HCT116 (cell line): ENCODE data around the gene DVL1. TPM values are rescaled to one million over a fixed set of nuclear protein-coding genes. Genes with fewer than 3 reads are reported as not detected.

ENCODE experiments used
- ATAC-seq: fragments of 200-7000 bp; cut with Tn5 transposase; 2 replicates; pipeline ENCODE4 v1.9.1; 2020; ENCODE audit warnings: mild to moderate bottlenecking, moderate library complexity
- BruUV-seq: library from RNA; stranded (reverse); fragments of 400-500 nt; replicated peaks from 2 replicates; lab custom pipeline; 2021; lab: Mats Ljungman, UMichigan
- CTCF ChIA-PET: fragments of 300-600 bp; sonication (Branson Sonifier 250); formaldehyde crosslinking; loops from one replicate; lab custom pipeline; 2021; ENCODE audit warnings: antibody characterized with exemption; lab: Charles Lee
- POLR2A ChIA-PET: fragments of 300-600, 350-600 bp; sonication (Branson Sonifier 250); formaldehyde crosslinking; loops from one replicate; lab custom pipeline; 2021; ENCODE audit warnings: antibody characterized with exemption; lab: Charles Lee
- RAD21 ChIA-PET, 2 experiments: fragments of 300-600 bp; sonication (Branson Sonifier 250); formaldehyde crosslinking; loops; one replicate each; lab custom pipeline; 2023; ENCODE audit warnings: low total read pairs in 2 of 2; ENCODE audit not compliant: uncharacterized antibody in 2 of 2, unreplicated experiment in 2 of 2, low non-redundant PET in 1 of 2; lab: Charles Lee
- DNase-seq: peaks from one replicate; pipeline ENCODE4 v3.0.0-alpha.2; 2010; ENCODE audit warnings: low read depth, low spot score
- H2AFZ ChIP-seq: fragments of 200-600 bp; shearing (Covaris generic), sonication (generic); 2 replicates; pipeline ENCODE4 v1.6.1; 2017; ENCODE audit warnings: low read depth, mixed run types, mixed read lengths, antibody characterized with exemption, low read length; ENCODE audit not compliant: poor library complexity, severe bottlenecking
- H3K27ac ChIP-seq: 2 replicates; pipeline ENCODE4 v1.5.1; 2012; ENCODE audit warnings: low read depth, low read length
- H3K27me3 ChIP-seq: fragments of 200-600 bp; sonication (generic); 2 replicates; pipeline ENCODE4 v1.6.1; 2016; ENCODE audit warnings: mixed run types, low read length, mixed read lengths; ENCODE audit not compliant: insufficient read depth
- H3K36me3 ChIP-seq, 2 experiments: fragments of 200-500 bp in 1 of 2; fragments of 200-600 bp in 1 of 2; sonication (Bioruptor generic) in 1 of 2; sonication (generic) in 1 of 2; 2 replicates each; pipeline versions ENCODE4 v1.5.1 to v1.6.1; 2014 to 2016; ENCODE audit warnings: low read length in 2 of 2, inconsistent platforms in 1 of 2, mixed read lengths in 1 of 2, mixed run types in 1 of 2; ENCODE audit not compliant: insufficient read depth in 2 of 2, control insufficient read depth in 1 of 2
- H3K4me1 ChIP-seq, 2 experiments: fragments of 200-600 bp in 1 of 2; sonication (generic) in 1 of 2; 2 replicates each; pipeline versions ENCODE4 v1.5.1 to v1.6.1; 2012 to 2017; ENCODE audit warnings: low read length in 2 of 2, inconsistent platforms in 1 of 2, mild to moderate bottlenecking in 1 of 2, mixed read lengths in 1 of 2, mixed run types in 1 of 2, moderate library complexity in 1 of 2; ENCODE audit not compliant: insufficient read depth in 2 of 2, control insufficient read depth in 1 of 2
- H3K4me2 ChIP-seq: fragments of 200-600 bp; sonication (generic); 2 replicates; pipeline ENCODE4 v1.6.1; 2017; ENCODE audit warnings: mixed run types, low read length, mixed read lengths
- H3K4me3 ChIP-seq, 2 experiments: fragments of 200-600 bp in 1 of 2; sonication (generic) in 1 of 2; replicated peaks in 1 of 2; 2 replicates each; pipeline ENCODE4 v1.5.1; 2011 to 2016; ENCODE audit warnings: low read length in 2 of 2, control low read depth in 1 of 2, low read depth in 1 of 2, mild to moderate bottlenecking in 1 of 2, mixed read lengths in 1 of 2, mixed run types in 1 of 2
- H3K79me2 ChIP-seq: fragments of 200-600 bp; sonication (generic); 2 replicates; pipeline ENCODE4 v1.6.1; 2017; ENCODE audit warnings: mild to moderate bottlenecking, mixed run types, low read length, moderate library complexity, mixed read lengths; ENCODE audit not compliant: insufficient read depth
- H3K9ac ChIP-seq: fragments of 200-600 bp; sonication (generic); 2 replicates; pipeline ENCODE4 v1.6.1; 2016; ENCODE audit warnings: low read length, mixed read lengths
- H3K9me2 ChIP-seq: fragments of 200-600 bp; sonication (generic), shearing (Covaris generic); 2 replicates; pipeline ENCODE4 v1.6.1; 2017; ENCODE audit warnings: mixed run types, mild to moderate bottlenecking, moderate library complexity; ENCODE audit not compliant: insufficient read depth
- H3K9me3 ChIP-seq, 2 experiments: fragments of 200-500 bp in 1 of 2; fragments of 200-600 bp in 1 of 2; sonication (Bioruptor generic) in 1 of 2; sonication (generic) in 1 of 2; 2 replicates each; pipeline ENCODE4 v1.6.1; 2014 to 2017; ENCODE audit warnings: low read length in 2 of 2, mixed read lengths in 2 of 2, inconsistent platforms in 1 of 2, low read depth in 1 of 2, mild to moderate bottlenecking in 1 of 2, mixed run types in 1 of 2, moderate library complexity in 1 of 2; ENCODE audit not compliant: control insufficient read depth in 1 of 2, insufficient read depth in 1 of 2
- H4K20me1 ChIP-seq: fragments of 200-600 bp; sonication (generic), shearing (Covaris generic); 2 replicates; pipeline ENCODE4 v1.6.1; 2017; ENCODE audit warnings: mixed run types, mild to moderate bottlenecking, moderate library complexity; ENCODE audit not compliant: insufficient read depth
- CEBPB ChIP-seq: IDR thresholded peaks from 2 replicates; pipeline ENCODE4 v1.6.1; 2012; ENCODE audit warnings: low read depth
- EZH2 ChIP-seq: fragments of 200-600 bp; sonication (generic); IDR thresholded peaks from 2 replicates; pipeline ENCODE4 v1.6.1; 2017; ENCODE audit warnings: antibody characterized with exemption, mixed run types
- POLR2AphosphoS5 ChIP-seq: IDR thresholded peaks from 2 replicates; pipeline ENCODE4 v1.6.1; 2011; ENCODE audit warnings: mild to moderate bottlenecking, low read depth, low read length, moderate library complexity
- TCF7L2 ChIP-seq: IDR thresholded peaks from 2 replicates; pipeline ENCODE4 v1.7.0; 2011; ENCODE audit warnings: borderline replicate concordance, inconsistent platforms; ENCODE audit not compliant: insufficient read depth, insufficient read length; ENCODE audit errors: extremely low read depth
- YY1 ChIP-seq: IDR thresholded peaks from 2 replicates; pipeline ENCODE4 v1.6.1; 2011; ENCODE audit warnings: low read length, low read depth, moderate library complexity, mild to moderate bottlenecking; ENCODE audit not compliant: insufficient replicate concordance; ENCODE audit errors: extremely low read depth
- ZBTB33 ChIP-seq: IDR thresholded peaks from 2 replicates; pipeline ENCODE4 v1.6.1; 2011; ENCODE audit warnings: mild to moderate bottlenecking, low read length, moderate library complexity; ENCODE audit not compliant: insufficient replicate concordance; ENCODE audit errors: extremely low read depth
- ZFX ChIP-seq: fragments of 450-650 bp; IDR thresholded peaks from 2 replicates; pipeline ENCODE4 v1.6.1; 2017
- intact Hi-C: fragments of 100-400 bp; cut with micrococcal nuclease; formaldehyde crosslinking; loops from 2 replicates; pipeline ENCODE4 v1.10.0; 2022
- total RNA-seq: library from RNA; stranded (reverse); gene quantifications from one replicate; pipeline ENCODE4 v1.2.1, GENCODE V29; 2021; ENCODE audit not compliant: unreplicated experiment
- TF ChIP-seq, protein P1 (sequence below), 3 experiments: fragments of 200-600 bp in 1 of 3; sonication (generic) in 1 of 3; IDR thresholded peaks in 2 of 3; conservative IDR thresholded peaks in 1 of 3; 2 replicates each; pipeline ENCODE4 v1.5.1; 2012 to 2017; ENCODE audit warnings: low read depth in 2 of 3, low read length in 2 of 3, antibody characterized with exemption in 1 of 3, borderline replicate concordance in 1 of 3, control low read depth in 1 of 3, mild to moderate bottlenecking in 1 of 3, mixed read lengths in 1 of 3, mixed run types in 1 of 3, moderate library complexity in 1 of 3; ENCODE audit not compliant: insufficient read depth in 1 of 3

DVL1 gene
- total RNA-seq, 1 experiment from 2014 or later = 160 TPM

- DNase-seq (no peak), ATAC-seq (peak; percentile 17)
- intact Hi-C loops = loop anchor here (1.0 to 10.0 kb wide), 3 partner anchors 31 to 271 kb away; partner anchors contain the start of genes AURKAIP1, CCNL2 and MIB2
- H4K20me1 ChIP-seq = no peaks in the 10 kb centered on the region
- no peaks in the 10 kb centered on the region for H3K9me2 ChIP-seq
- POLR2A ChIA-PET = no interaction called here
- peak overlapping the region; percentile 76 for H3K9ac ChIP-seq
- no TSS peak for BruUV-seq
- H3K4me1 ChIP-seq = peaks cover 41 to 58% of the 10 kb centered on the region in 2 experiments
- no peak overlapping the region for H2AFZ ChIP-seq
- H3K36me3 ChIP-seq = peaks cover 2 to 26% of the 10 kb centered on the region in 2 experiments; a peak in 3 of 4 replicates
- RAD21 ChIA-PET = interaction anchor here in 1 of 2 experiments (0.6 kb wide), 1 partner anchor 20 kb away, joined by 6 read pairs; no protein-coding TSS in a partner anchor
- peak overlapping the region; percentile 96 for H3K4me2 ChIP-seq
- TF ChIP-seq POLR2AphosphoS5 (no peak), CEBPB (no peak), TCF7L2 (no peak), ZBTB33 (no peak), ZFX (no peak), YY1 (no peak), EZH2 (no peak)
- TF ChIP-seq, protein P1, sequence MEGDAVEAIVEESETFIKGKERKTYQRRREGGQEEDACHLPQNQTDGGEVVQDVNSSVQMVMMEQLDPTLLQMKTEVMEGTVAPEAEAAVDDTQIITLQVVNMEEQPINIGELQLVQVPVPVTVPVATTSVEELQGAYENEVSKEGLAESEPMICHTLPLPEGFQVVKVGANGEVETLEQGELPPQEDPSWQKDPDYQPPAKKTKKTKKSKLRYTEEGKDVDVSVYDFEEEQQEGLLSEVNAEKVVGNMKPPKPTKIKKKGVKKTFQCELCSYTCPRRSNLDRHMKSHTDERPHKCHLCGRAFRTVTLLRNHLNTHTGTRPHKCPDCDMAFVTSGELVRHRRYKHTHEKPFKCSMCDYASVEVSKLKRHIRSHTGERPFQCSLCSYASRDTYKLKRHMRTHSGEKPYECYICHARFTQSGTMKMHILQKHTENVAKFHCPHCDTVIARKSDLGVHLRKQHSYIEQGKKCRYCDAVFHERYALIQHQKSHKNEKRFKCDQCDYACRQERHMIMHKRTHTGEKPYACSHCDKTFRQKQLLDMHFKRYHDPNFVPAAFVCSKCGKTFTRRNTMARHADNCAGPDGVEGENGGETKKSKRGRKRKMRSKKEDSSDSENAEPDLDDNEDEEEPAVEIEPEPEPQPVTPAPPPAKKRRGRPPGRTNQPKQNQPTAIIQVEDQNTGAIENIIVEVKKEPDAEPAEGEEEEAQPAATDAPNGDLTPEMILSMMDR (IDR thresholded peaks at IDR 0.05 in 2 of 3, conservative IDR thresholded peaks at IDR 0.05 in 1 of 3; ENCODE audit: borderline replicate concordance in 1 of 3, insufficient read depth in 1 of 3, low read depth in 2 of 3, low read length in 2 of 3) = no peak
- TF ChIP-seq, all 23 proteins: peak for 0
- peak overlapping the region; percentile 100 for H3K27ac ChIP-seq
- CTCF ChIA-PET = no interaction called here
- peak overlapping the region; percentile 45 to 55 for H3K4me3 ChIP-seq
- no peaks in the 10 kb centered on the region for H3K27me3 ChIP-seq
- H3K9me3 ChIP-seq = no peaks in the 10 kb centered on the region
- peaks cover 83% of the 10 kb centered on the region for H3K79me2 ChIP-seq
These were observed 5.3 kb downstream of the DVL1 start for GRCh38 chr1:1343811-1344421.
